GM19395 (cell line): Measurements from ENCODE around the gene HID1.
"Not testable (repeated sequence)": the region's sequence is repeated elsewhere in the genome, so short reads cannot be mapped to it uniquely, and the experiment has no call there.

Source experiments
- ATAC-seq: cut with Tn5 transposase; IDR thresholded peaks from one replicate; pipeline ENCODE4 v1.9.1; 2021; ENCODE audit warnings: mild to moderate bottlenecking, moderate library complexity; ENCODE audit not compliant: unreplicated experiment

Gene HID1

DNA sequence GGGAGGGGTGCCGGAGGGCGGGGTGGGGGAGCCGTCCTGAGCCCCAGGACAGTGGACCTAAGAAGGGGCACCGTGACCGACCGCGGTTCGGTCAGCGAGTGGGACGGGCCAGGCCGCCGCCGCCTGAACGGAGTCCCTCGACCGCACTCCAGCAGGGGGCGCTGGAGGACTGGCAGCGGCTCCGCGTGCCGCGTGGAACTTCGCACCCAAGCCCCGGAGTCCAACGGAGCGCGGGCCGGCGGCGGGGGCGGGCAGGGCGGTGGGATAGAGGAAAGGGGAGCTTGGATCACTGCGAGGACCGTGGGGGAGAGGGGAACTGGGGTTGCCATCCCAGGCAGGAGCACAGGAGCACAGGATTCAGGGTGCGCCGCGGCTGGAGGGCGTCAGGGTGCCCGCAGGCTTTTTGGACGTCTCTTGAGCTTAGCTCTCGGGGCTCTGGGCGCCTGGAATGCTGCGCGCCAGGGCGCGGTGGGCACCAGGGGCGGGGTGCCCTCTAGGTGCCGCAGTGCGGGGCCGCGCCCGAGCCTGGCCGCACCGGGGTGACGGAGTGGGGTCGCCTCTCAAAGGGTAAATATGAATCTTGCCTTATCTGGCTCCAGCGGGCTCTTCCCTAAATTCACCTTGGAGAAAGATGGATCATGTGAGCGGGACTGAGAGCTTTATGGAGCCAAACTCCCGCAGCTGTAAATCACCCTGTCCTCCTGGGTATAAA lies 48.9 kb downstream of the HID1 start:
- ATAC-seq, result no peak

DNA sequence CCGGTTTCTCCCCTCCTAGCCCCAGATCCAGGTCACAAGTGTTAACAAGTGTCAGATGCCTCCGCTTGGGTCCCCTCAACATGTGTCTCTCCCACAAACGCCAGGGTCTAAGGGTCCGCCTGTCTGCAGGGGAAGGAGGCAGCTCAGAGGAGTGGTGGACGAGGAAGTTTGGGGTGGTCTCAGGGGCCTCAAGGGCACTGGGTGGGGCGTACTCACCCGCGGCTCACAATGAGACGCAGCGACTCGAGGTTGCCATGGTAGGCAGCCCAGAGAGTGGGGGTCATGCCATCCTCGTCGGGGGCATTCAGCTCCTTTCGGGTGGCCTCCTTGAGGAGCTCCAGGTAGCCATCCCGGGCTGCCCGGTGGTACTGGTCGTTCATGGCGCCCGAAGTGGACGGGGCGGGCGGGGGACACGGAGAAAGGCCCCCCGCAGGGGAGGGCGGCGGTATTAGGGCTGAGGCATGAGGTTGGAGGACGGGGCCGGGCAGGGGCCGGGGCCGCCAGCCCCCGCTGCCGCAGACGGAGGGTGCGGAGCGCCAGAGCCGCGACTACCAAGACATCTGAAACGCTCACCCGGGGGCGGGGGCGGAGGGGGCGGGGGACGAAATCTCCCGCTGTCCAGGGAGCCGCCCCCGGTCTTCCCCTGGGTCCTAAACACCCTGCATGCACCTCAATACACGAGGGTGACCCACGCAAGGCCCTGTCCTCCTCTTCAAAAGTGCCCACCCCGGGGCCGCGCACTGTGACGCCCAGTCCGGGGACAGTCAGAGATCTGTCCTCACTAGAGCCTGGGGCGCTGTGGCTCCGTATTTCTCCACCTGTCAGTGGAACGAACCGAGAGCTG lies 49.6 kb downstream of the HID1 start, which contains the start of gene USH1G:
Gene USH1G, minus strand, starts transcription at position 562 of the 844 bp plus-strand sequence. Its CDS starts 182 bp downstream, at position 380.
- ATAC-seq, result no peak

GRCh38 chr17:74922172-74922571 lies 50.4 kb downstream of the HID1 start:
- no peak for ATAC-seq

- ATAC-seq, result no peak
Measured at GRCh38 chr17:74921769-74922168, 50.8 kb downstream of the HID1 start.

GRCh38 chr17:74921026-74921681 lies 51.4 kb downstream of the HID1 start:
- no peak for ATAC-seq

DNA sequence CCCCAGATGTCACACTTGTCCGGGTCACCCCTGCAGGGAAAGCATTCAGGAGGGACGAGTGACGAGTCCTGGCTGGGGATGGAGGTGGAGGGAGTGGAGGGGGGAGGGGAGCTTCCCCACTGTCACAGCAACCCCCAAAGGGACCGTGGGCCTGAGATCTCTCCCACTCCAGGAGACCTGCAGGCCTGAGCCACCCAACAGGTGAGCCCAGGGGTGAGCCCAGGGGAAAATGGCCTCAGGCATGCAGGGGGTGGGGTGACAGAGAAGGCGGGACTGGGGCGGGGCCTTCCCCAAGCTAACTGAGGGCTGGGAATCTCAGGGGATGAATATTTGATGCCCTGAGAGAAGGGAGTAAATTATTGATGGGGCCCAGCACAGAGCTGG lies 51.9 kb downstream of the HID1 start:
- no peak for ATAC-seq

DNA sequence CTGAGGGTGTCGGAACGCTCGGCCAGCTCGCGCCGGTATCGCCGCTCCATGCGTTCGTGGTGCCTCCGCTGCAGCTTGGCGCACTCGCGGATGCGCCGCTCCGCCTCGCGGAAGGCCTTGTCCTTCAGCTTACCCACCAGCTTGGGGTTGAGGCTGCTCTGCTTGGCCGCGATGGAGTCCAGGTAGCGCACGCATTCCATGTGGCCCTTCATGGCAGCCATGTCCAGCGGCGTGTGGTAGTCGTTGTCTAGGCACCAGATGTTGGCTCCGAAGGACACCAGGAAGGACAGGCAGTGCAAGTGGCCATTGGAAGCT lies 52.3 kb downstream of the HID1 start:
- no peak for ATAC-seq

DNA sequence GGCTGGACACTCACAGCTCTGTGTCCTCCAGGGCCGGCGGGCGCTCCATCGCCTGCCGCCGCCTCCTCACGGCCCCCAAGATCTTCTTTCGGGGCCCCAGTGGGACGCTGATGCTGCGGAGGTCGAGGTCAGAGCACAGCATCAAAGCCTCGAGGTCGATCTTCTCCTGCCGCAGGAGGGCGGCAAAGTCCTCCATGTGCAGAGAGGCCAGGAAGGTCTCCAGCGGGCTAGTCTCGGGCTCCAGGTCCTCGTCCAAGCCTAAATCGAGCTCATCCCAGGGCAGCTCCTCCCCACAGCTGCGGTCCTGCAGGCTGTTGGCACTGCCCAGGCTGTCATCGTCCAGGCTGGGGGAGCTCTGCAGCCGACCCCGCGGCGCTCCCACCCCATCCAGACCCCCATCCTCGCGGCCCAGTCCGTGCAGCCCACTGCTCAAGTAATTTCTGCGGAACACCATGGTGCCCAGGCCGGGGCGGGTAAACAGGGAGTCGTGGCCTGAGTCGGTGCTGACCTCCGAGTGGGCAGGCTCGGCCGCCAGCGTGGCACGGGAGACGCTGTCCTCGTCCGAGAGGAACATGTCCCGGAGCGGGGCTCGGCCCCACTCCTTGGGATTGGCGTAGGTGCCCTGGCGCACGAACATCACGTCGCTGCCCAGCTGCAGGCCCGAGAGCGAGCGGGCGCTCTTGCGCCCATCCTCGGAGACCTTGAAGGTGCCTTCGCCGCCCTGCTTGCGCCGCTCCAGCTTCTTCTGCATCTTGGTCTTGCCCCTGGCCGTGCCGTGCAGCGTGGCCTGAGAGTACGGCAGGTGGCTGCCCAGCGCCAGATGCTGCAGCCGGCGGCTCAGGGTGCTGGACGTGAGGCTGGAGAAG lies 52.9 kb downstream of the HID1 start:
- ATAC-seq, result no peak

GRCh38 chr17:74918906-74919305 lies 53.7 kb downstream of the HID1 start:
- no peak for ATAC-seq

DNA sequence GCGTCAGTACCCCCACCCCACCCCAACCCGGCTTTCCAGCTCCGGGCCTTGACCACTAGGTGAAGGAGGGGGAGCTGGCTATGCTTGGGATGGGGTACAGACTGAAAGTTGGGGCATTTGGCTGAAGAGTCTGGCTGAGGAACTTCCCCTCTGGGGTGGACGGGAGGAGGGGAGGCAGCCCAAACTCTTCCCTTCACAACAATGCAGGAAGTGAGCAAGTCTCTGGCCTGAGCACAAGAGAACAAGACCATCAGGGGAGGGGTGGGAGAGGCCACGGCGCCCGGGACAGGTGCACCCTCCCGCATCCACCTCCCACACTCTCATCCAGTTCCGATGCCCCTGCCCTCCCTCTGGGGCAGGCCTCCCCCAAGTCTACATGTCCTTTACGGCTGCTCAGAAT lies 55.1 kb downstream of the HID1 start:
- no peak for ATAC-seq

DNA sequence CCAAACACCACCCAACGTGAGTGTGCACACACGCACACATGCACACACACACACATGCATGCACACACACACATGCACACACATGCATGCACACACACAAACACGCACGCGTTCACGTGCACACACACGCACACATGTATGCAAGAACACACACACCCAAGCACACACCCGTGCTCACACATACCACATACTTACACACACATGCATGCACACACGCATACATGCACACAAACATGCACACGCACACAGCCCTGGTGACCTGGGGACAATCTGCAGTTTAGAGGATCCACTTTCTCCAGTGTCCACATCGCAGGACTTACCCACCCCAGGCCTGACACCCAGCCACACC lies 55.7 kb downstream of the HID1 start:
- no peak for ATAC-seq

GRCh38 chr17:74916136-74916850 lies 56.3 kb downstream of the HID1 start:
- no peak for ATAC-seq

GRCh38 chr17:74911423-74911822 lies 61.1 kb downstream of the HID1 start:
- not testable (repeated sequence) for ATAC-seq

GRCh38 chr17:74909097-74909496 lies 63.5 kb downstream of the HID1 start:
- not testable (repeated sequence) for ATAC-seq

DNA sequence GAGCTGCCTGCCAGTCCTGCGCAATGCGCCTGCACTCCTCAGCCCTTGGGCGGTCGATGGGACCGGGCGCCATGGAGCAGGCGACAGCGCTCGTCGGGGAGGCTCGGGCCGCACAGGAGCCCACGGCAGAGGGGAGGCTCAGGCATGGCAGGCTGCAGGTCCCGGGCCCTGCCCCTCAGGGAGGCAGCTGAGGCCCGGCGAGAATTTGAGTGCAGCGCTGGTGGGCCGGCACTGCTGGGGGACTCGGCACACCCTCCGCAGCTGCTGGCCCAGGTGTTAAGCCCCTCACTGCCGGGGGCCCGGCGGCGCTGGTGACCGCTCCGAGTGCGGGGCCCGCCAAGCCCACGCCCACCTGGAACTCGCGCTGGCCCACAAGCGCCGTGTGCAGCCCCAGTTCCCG lies 65.5 kb downstream of the HID1 start:
- no peak for ATAC-seq

DNA sequence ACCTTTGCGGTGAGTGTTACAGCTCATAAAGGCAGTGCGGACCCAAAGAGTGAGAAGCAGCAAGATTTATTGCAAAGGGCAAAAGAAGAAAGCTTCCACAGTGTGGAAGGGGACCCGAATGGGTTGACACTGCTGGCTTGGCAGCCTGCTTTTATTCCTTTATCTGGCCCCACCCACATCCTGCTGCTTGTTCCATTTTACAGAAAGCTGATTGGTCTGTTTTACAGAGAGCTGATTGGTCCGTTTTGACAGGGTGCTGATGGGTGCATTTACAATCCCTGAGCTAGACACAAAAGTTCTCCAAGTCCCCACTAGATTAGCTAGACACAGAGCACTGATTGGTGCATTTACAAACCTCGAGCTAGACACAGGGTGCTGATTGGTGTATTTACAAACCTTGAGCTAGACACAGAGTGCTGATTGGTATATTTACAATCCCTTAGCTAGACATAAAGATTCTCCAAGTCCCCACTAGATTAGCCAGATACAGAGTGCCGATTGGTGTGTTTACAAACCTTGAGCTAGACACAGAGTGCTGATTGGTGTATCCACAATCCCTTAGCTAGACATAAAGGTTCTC lies 66.3 kb downstream of the HID1 start:
- ATAC-seq, result not testable (repeated sequence)

- no peak for ATAC-seq
Measured at GRCh38 chr17:74904687-74905409, 67.7 kb downstream of the HID1 start.

GRCh38 chr17:74903671-74904070 lies 68.9 kb downstream of the HID1 start:
- no peak for ATAC-seq

DNA sequence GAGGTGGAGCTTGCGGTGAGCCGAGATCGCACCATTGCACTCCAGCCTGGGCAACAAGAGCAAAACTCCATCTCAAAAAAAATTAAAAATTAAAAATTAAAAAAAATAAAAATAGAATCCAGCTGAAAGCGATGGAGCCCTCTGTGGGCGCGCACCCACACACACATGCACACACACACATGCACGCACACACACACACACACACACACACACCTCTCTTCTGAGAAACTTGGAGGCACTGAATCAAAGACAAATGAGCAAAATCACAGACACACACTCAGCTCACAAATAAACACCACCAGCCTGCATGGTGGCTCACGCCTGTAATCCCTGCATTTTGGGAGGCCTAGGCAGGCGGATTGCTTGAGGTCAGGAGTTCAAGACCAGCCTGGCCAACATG lies 69.5 kb downstream of the HID1 start:
- ATAC-seq, result no peak
